H1 (cell line): Measurements from ENCODE around the gene CTSS. TPM values are rescaled to one million over a fixed set of nuclear protein-coding genes. Genes with fewer than 3 reads are reported as not detected.

Experiments used
- ATF2 ChIP-seq: IDR thresholded peaks from 2 replicates; pipeline ENCODE4 v1.6.1; 2012; ENCODE audit warnings: low read length, inconsistent platforms
- CBX5 ChIP-seq: fragments of 300-800, 300-1000 bp; sonication (generic); IDR thresholded peaks from 2 replicates; pipeline ENCODE4 v1.7.1; 2016; ENCODE audit warnings: antibody characterized with exemption, low read length, low read depth
- E2F6 ChIP-seq: IDR thresholded peaks from 2 replicates; pipeline ENCODE4 v1.6.1; 2012; ENCODE audit warnings: inconsistent platforms
- KDM5A ChIP-seq: fragments of 200-600 bp; IDR thresholded peaks from 2 replicates; pipeline ENCODE4 v1.7.1; 2012; ENCODE audit warnings: mild to moderate bottlenecking, low read length, inconsistent platforms, mixed read lengths
- MAFK ChIP-seq: IDR thresholded peaks from 2 replicates; pipeline ENCODE4 v1.6.1; 2012; ENCODE audit warnings: low read depth, mild to moderate bottlenecking, improper control_type of control experiment, low read length
- POLR2A ChIP-seq, 2 experiments: IDR thresholded peaks; 1 replicate in 1 of 2; 2 replicates in 1 of 2; pipeline ENCODE4 v1.6.1; 2011; ENCODE audit warnings: low read depth in 2 of 2, low read length in 2 of 2, mild to moderate bottlenecking in 2 of 2; ENCODE audit errors: control extremely low read depth in 1 of 2
- RAD21 ChIP-seq, 2 experiments: IDR thresholded peaks in 1 of 2; conservative IDR thresholded peaks in 1 of 2; 2 replicates each; pipeline ENCODE4 v1.6.1; 2011; ENCODE audit warnings: low read depth in 2 of 2, low read length in 2 of 2, improper control_type of control experiment in 1 of 2, inconsistent platforms in 1 of 2, mild to moderate bottlenecking in 1 of 2, moderate library complexity in 1 of 2
- RBBP5 ChIP-seq: IDR thresholded peaks from 2 replicates; pipeline ENCODE4 v1.7.1; 2012; ENCODE audit warnings: low read depth, mild to moderate bottlenecking, inconsistent platforms, low read length, moderate library complexity, borderline replicate concordance
- polyA plus RNA-seq, 7 experiments: library from polyadenylated mRNA; depleted of rRNA in 3 of 7; stranded (reverse) in 5 of 7; unstranded in 2 of 7; fragments of >200 nt in 5 of 7; fragments of 200-250 nt in 2 of 7; gene quantifications; 1 replicate in 5 of 7; 2 replicates in 1 of 7; 4 replicates in 1 of 7; pipeline versions ENCODE4 v1.2.1 to v1.2.3, GENCODE V29; 2011 to 2013; ENCODE audit warnings: missing spikeins in 2 of 7, mixed read lengths in 2 of 7
- total RNA-seq: library from RNA; stranded (reverse); fragmentation: NEBNext Ultra II Directional; extraction: Animal tissue kit (Norgen Biotek cat#: 25700); gene quantifications from 2 replicates; pipeline ENCODE4 v1.2.1, GENCODE V29; 2021

CTSS gene
- total and polyA plus RNA-seq, 2 of the 8 experiments (the other 6 are each of a cell fraction or from before 2014, with no cell fraction given) = not detected

GRCh38 chr1:150788946-150789345, 23.4 kb upstream of the CTSS start (continued):
- no peak for TF ChIP-seq RAD21 (IDR thresholded peaks at IDR 0.05 in 1 of 2, conservative IDR thresholded peaks at IDR 0.05 in 1 of 2; ENCODE audit: low read depth in 2 of 2, low read length in 2 of 2)
- TF ChIP-seq CBX5 = no peak
- TF ChIP-seq E2F6 = no peak
- no peak for TF ChIP-seq KDM5A
- no peak for TF ChIP-seq POLR2A (IDR thresholded peaks at IDR 0.05; ENCODE audit: control extremely low read depth in 1 of 2, low read depth in 2 of 2, low read length in 2 of 2)
- no peak for TF ChIP-seq ATF2
- TF ChIP-seq MAFK = no peak
- TF ChIP-seq RBBP5 = no peak
